HEK293 (cell line): Measurements from ENCODE around the gene CWC25.
"Not testable (repeated sequence)": the region's sequence is repeated elsewhere in the genome, so short reads cannot be mapped to it uniquely, and the experiment has no call there.

ENCODE experiments used
- CTCF ChIA-PET: fragments of 350-600 bp; formaldehyde crosslinking; extraction: SDS; loops from one replicate; lab custom pipeline; 2021; ENCODE audit warnings: antibody characterized with exemption; lab: Yijun Ruan, JAX
- POLR2A ChIA-PET: fragments of 300-600 bp; formaldehyde crosslinking; extraction: SDS; loops from one replicate; lab custom pipeline; 2020; ENCODE audit warnings: antibody characterized with exemption, inconsistent platforms; lab: Yijun Ruan, JAX
- H3K27ac ChIP-seq: fragments of 200-500 bp; sonication (Bioruptor generic); 2 replicates; pipeline ENCODE4 v1.5.1; 2014; ENCODE audit warnings: low read depth, low read length, control low read depth, inconsistent platforms; ENCODE audit errors: extremely low read depth
- H3K36me3 ChIP-seq, 2 experiments: fragments of 200-500 bp in 1 of 2; sonication (Bioruptor generic) in 1 of 2; 1 replicate in 1 of 2; 2 replicates in 1 of 2; pipeline ENCODE4 v1.5.1; 2014 to 2017; ENCODE audit warnings: inconsistent platforms in 2 of 2, low read length in 2 of 2; ENCODE audit not compliant: control insufficient read depth in 2 of 2, insufficient read depth in 1 of 2
- H3K4me1 ChIP-seq: fragments of 200-500 bp; sonication (Bioruptor generic); 2 replicates; pipeline ENCODE4 v1.5.1; 2014; ENCODE audit warnings: mild to moderate bottlenecking, low read length, inconsistent platforms; ENCODE audit not compliant: control insufficient read depth, insufficient read depth
- H3K4me3 ChIP-seq: 2 replicates; pipeline ENCODE4 v1.5.1; 2011; ENCODE audit warnings: low read depth, mild to moderate bottlenecking, control low read depth, low read length, moderate library complexity
- H3K9me3 ChIP-seq: fragments of 200-500 bp; sonication (Bioruptor generic); 2 replicates; pipeline ENCODE4 v1.5.1; 2014; ENCODE audit warnings: low read depth, low read length, inconsistent platforms; ENCODE audit not compliant: control insufficient read depth, insufficient read depth
- GLI4 ChIP-seq: fragments of 450-650 bp; formaldehyde crosslinking; IDR thresholded peaks from 2 replicates; pipeline ENCODE4 v1.5.1; 2016; ENCODE audit warnings: missing biosample characterization, missing genetic modification characterization
- KLF17 ChIP-seq: fragments of 450-650 bp; formaldehyde crosslinking; IDR thresholded peaks from 2 replicates; pipeline ENCODE4 v1.5.1; 2016; ENCODE audit warnings: missing biosample characterization, missing genetic modification characterization
- KLF7 ChIP-seq: fragments of 450-650 bp; formaldehyde crosslinking; IDR thresholded peaks from 2 replicates; pipeline ENCODE4 v1.5.1; 2016; ENCODE audit warnings: missing biosample characterization, missing genetic modification characterization, borderline replicate concordance
- PRDM10 ChIP-seq: fragments of 450-650 bp; formaldehyde crosslinking; IDR thresholded peaks from 2 replicates; pipeline ENCODE4 v1.5.1; 2016; ENCODE audit warnings: missing biosample characterization, missing genetic modification characterization
- SCRT2 ChIP-seq: fragments of 450-650 bp; formaldehyde crosslinking; IDR thresholded peaks from 2 replicates; pipeline ENCODE4 v1.5.1; 2016; ENCODE audit warnings: missing biosample characterization, missing genetic modification characterization
- ZFHX2 ChIP-seq: fragments of 450-650 bp; formaldehyde crosslinking; conservative IDR thresholded peaks from 2 replicates; pipeline ENCODE4 v1.5.1; 2016; ENCODE audit warnings: missing biosample characterization, missing genetic modification characterization
- ZNF121 ChIP-seq: fragments of 450-650 bp; formaldehyde crosslinking; IDR thresholded peaks from 2 replicates; pipeline ENCODE4 v1.5.1; 2016; ENCODE audit warnings: missing biosample characterization, missing genetic modification characterization
- ZNF211 ChIP-seq: fragments of 450-650 bp; formaldehyde crosslinking; IDR thresholded peaks from 2 replicates; pipeline ENCODE4 v1.5.1; 2016; ENCODE audit warnings: low read depth, missing biosample characterization, missing genetic modification characterization
- ZNF24 ChIP-seq: fragments of 450-650 bp; formaldehyde crosslinking; IDR thresholded peaks from 2 replicates; pipeline ENCODE4 v1.5.1; 2016; ENCODE audit warnings: missing biosample characterization, missing genetic modification characterization
- ZNF362 ChIP-seq: fragments of 450-650 bp; formaldehyde crosslinking; IDR thresholded peaks from 2 replicates; pipeline ENCODE4 v1.5.1; 2016; ENCODE audit warnings: missing biosample characterization, missing genetic modification characterization
- ZNF394 ChIP-seq: fragments of 450-650 bp; formaldehyde crosslinking; IDR thresholded peaks from 2 replicates; pipeline ENCODE4 v1.5.1; 2016; ENCODE audit warnings: missing biosample characterization, missing genetic modification characterization, mild to moderate bottlenecking, moderate library complexity, borderline replicate concordance
- ZNF76 ChIP-seq: fragments of 450-650 bp; formaldehyde crosslinking; IDR thresholded peaks from 2 replicates; pipeline ENCODE4; 2016; ENCODE audit warnings: low read depth, missing biosample characterization, missing genetic modification characterization, borderline replicate concordance
- TF ChIP-seq, protein P1 (sequence below): fragments of 450-650 bp; formaldehyde crosslinking; IDR thresholded peaks from 2 replicates; pipeline ENCODE4 v1.5.1; 2016; ENCODE audit warnings: missing biosample characterization, missing genetic modification characterization
- TF ChIP-seq, protein P2 (sequence below): fragments of 450-650 bp; IDR thresholded peaks from 2 replicates; pipeline ENCODE4 v1.5.1; 2018; ENCODE audit warnings: missing biosample characterization, missing genetic modification characterization

CWC25 gene

GRCh38 chr17:38791162-38791561, 34.0 kb downstream of the CWC25 start:
- ChIA-PET CTCF (no interaction called here), POLR2A (no interaction called here)
- TF ChIP-seq ZNF394 (tag by site-specific recombination) (no peak), ZNF362 (tag by site-specific recombination) (peak; percentile 90), GLI4 (tag by site-specific recombination) (peak; percentile 94), KLF7 (tag by site-specific recombination) (no peak), ZFHX2 (no peak), KLF17 (tag by site-specific recombination) (no peak), ZNF211 (tag by site-specific recombination) (no peak), ZNF24 (tag by site-specific recombination) (no peak), SCRT2 (tag by site-specific recombination) (no peak), ZNF76 (tag by site-specific recombination) (no peak)
- TF ChIP-seq, protein P1, sequence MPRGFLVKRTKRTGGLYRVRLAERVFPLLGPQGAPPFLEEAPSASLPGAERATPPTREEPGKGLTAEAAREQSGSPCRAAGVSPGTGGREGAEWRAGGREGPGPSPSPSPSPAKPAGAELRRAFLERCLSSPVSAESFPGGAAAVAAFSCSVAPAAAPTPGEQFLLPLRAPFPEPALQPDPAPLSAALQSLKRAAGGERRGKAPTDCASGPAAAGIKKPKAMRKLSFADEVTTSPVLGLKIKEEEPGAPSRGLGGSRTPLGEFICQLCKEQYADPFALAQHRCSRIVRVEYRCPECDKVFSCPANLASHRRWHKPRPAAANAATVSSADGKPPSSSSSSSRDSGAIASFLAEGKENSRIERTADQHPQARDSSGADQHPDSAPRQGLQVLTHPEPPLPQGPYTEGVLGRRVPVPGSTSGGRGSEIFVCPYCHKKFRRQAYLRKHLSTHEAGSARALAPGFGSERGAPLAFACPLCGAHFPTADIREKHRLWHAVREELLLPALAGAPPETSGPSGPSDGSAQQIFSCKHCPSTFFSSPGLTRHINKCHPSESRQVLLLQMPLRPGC (tag by site-specific recombination), result no peak
- TF ChIP-seq, protein P2, sequence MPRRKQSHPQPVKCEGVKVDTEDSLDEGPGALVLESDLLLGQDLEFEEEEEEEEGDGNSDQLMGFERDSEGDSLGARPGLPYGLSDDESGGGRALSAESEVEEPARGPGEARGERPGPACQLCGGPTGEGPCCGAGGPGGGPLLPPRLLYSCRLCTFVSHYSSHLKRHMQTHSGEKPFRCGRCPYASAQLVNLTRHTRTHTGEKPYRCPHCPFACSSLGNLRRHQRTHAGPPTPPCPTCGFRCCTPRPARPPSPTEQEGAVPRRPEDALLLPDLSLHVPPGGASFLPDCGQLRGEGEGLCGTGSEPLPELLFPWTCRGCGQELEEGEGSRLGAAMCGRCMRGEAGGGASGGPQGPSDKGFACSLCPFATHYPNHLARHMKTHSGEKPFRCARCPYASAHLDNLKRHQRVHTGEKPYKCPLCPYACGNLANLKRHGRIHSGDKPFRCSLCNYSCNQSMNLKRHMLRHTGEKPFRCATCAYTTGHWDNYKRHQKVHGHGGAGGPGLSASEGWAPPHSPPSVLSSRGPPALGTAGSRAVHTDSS, result no peak
- no peaks in the 10 kb centered on the region for H3K9me3 ChIP-seq
- no peak overlapping the region for H3K4me3 ChIP-seq
- no peak overlapping the region for H3K27ac ChIP-seq
- peaks cover 38 to 48% of the 10 kb centered on the region in 2 experiments for H3K36me3 ChIP-seq
- peaks cover 6% of the 10 kb centered on the region; the same call in 1 of the 2 replicates for H3K4me1 ChIP-seq

- H3K9me3 ChIP-seq, H3K4me3 ChIP-seq, H3K4me1 ChIP-seq, H3K27ac ChIP-seq, POLR2A ChIA-PET: not testable (repeated sequence)
- peaks cover 38 to 49% of the 10 kb centered on the region in 2 experiments for H3K36me3 ChIP-seq
- TF ChIP-seq PRDM10 (0 out of 2 replicates have a peak, but pooled peaks have one; percentile 17), ZNF121 (tag by site-specific recombination) (peak; percentile 89)
- CTCF ChIA-PET, result interaction anchor here (0.6 kb wide), 1 partner anchor 13 kb away, joined by 3 read pairs; no protein-coding TSS in a partner anchor
Measured at GRCh38 chr17:38790148-38790707, 34.9 kb downstream of the CWC25 start.
